Stimulated activated CD4-positive, alpha-beta T cell treated with anti-CD3 and anti-CD28 coated beads, TNF-alpha, amount 100 ng/mL, for 48 hours (primary cell): Measurements from ENCODE around the gene RBKS.

Experiments
- DNase-seq, 3 donors: peaks; one replicate each; pipeline ENCODE4 v3.0.0-alpha.2; 2020; ENCODE audit warnings: low read depth in 3 of 3

The RBKS gene

GRCh38 chr2:27890146-27890923 is at the start of gene RBKS, which contains the start of gene BABAM2:
Gene RBKS, minus strand, starts transcription at chr2:27890387. Its CDS starts 42 bp downstream, at chr2:27890345.
Gene BABAM2, plus strand, starts transcription at chr2:27890729. Its CDS starts 3,828 bp downstream, at chr2:27894557.
- peak; percentile 81 to 88 (median 86) for DNase-seq

- DNase-seq, result no peak
Observed at GRCh38 chr2:27935026-27935425, 44.8 kb upstream of the RBKS start.

GRCh38 chr2:27932396-27932795 is 42.2 kb upstream of the RBKS start:
- DNase-seq, result no peak

- no peak for DNase-seq
Observed at GRCh38 chr2:27931361-27931950, 41.3 kb upstream of the RBKS start.

GRCh38 chr2:27929916-27930486 is 39.8 kb upstream of the RBKS start:
- no peak for DNase-seq

- DNase-seq, result no peak
Observed at GRCh38 chr2:27925766-27926472, 35.7 kb upstream of the RBKS start.

GRCh38 chr2:27922842-27923241 is 32.7 kb upstream of the RBKS start:
- DNase-seq, result no peak

- DNase-seq, result no peak
Observed at GRCh38 chr2:27921880-27922547, 31.8 kb upstream of the RBKS start.

GRCh38 chr2:27921424-27921823 is 31.2 kb upstream of the RBKS start:
- no peak for DNase-seq

- no peak for DNase-seq
Observed at GRCh38 chr2:27920148-27920885, 30.1 kb upstream of the RBKS start.

GRCh38 chr2:27916293-27916995 is 26.3 kb upstream of the RBKS start:
- DNase-seq, result no peak

- no peak for DNase-seq
Observed at GRCh38 chr2:27915874-27916273, 25.7 kb upstream of the RBKS start.

GRCh38 chr2:27915191-27915590 is 25.0 kb upstream of the RBKS start:
- DNase-seq, result no peak

GRCh38 chr2:27914805-27915175 is 24.6 kb upstream of the RBKS start:
- DNase-seq, result no peak

GRCh38 chr2:27914041-27914804 is 24.0 kb upstream of the RBKS start:
- DNase-seq, result no peak

GRCh38 chr2:27912512-27912911 is 22.3 kb upstream of the RBKS start:
- DNase-seq, result no peak

GRCh38 chr2:27911458-27912210 is 21.4 kb upstream of the RBKS start:
- DNase-seq, result no peak

- DNase-seq, result no peak
Observed at GRCh38 chr2:27909901-27910300, 19.7 kb upstream of the RBKS start.

GRCh38 chr2:27907547-27907946 is 17.4 kb upstream of the RBKS start:
- no peak for DNase-seq
